ENCODE measurements around the gene PRKN.

The PRKN gene

GRCh38 chr6:161410736-161411135 lies 1316.8 kb downstream of the PRKN start (continued):
- no peak for TF ChIP-seq GLIS3 (CRISPR knock-in tag; IDR thresholded peaks at IDR 0.05)
- TF ChIP-seq OSR1 (CRISPR knock-in tag; IDR thresholded peaks at IDR 0.05) = no peak
- TF ChIP-seq CSDC2 (CRISPR knock-in tag; IDR thresholded peaks at IDR 0.05) = no peak
- TF ChIP-seq ZFP3 (CRISPR knock-in tag; IDR thresholded peaks at IDR 0.05) = no peak
- TF ChIP-seq ZNF70 (CRISPR knock-in tag; IDR thresholded peaks at IDR 0.05) = no peak
- TF ChIP-seq CREB5 (CRISPR knock-in tag; IDR thresholded peaks at IDR 0.05; ENCODE audit: low read depth) = no peak
- no peak for TF ChIP-seq ZFP30 (CRISPR knock-in tag; IDR thresholded peaks at IDR 0.05)

DNA sequence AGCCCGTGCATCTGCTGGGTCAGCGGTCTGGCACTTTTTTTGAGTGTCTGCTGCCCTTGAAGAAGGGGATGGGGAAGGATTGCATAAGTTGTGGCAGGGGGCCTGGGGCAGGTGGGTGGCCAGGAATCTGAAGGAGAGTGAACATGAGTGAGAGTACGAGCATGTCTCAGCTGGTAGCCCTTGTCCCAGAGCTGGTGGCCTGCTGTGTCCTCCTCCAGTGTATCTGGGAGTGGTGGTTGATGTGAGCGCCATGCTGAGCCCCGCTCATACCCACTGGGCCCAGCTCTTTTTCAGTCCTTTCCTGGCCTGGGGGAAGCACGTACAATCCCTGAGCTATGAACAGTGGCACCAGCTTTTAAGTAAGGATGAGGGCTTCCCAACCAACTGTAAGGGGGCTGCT lies 1317.5 kb downstream of the PRKN start:
- ATAC-seq = no peak
- TF ChIP-seq ESRRG (CRISPR knock-in tag; IDR thresholded peaks at IDR 0.05) = no peak
- TF ChIP-seq SNAI2 (CRISPR knock-in tag; IDR thresholded peaks at IDR 0.05) = no peak
- no peak for TF ChIP-seq ZFP30 (CRISPR knock-in tag; IDR thresholded peaks at IDR 0.05)
- no peak for TF ChIP-seq TSHZ2 (CRISPR knock-in tag; IDR thresholded peaks at IDR 0.05)
- no peak for TF ChIP-seq GLIS3 (CRISPR knock-in tag; IDR thresholded peaks at IDR 0.05)
- no peak for TF ChIP-seq PPARA (CRISPR knock-in tag; IDR thresholded peaks at IDR 0.05; ENCODE audit: borderline replicate concordance)
- TF ChIP-seq ZNF70 (CRISPR knock-in tag; IDR thresholded peaks at IDR 0.05) = no peak
- TF ChIP-seq CSDC2 (CRISPR knock-in tag; IDR thresholded peaks at IDR 0.05) = no peak
- TF ChIP-seq, protein P1, sequence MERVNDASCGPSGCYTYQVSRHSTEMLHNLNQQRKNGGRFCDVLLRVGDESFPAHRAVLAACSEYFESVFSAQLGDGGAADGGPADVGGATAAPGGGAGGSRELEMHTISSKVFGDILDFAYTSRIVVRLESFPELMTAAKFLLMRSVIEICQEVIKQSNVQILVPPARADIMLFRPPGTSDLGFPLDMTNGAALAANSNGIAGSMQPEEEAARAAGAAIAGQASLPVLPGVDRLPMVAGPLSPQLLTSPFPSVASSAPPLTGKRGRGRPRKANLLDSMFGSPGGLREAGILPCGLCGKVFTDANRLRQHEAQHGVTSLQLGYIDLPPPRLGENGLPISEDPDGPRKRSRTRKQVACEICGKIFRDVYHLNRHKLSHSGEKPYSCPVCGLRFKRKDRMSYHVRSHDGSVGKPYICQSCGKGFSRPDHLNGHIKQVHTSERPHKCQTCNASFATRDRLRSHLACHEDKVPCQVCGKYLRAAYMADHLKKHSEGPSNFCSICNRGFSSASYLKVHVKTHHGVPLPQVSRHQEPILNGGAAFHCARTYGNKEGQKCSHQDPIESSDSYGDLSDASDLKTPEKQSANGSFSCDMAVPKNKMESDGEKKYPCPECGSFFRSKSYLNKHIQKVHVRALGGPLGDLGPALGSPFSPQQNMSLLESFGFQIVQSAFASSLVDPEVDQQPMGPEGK (CRISPR knock-in tag; IDR thresholded peaks at IDR 0.05; ENCODE audit: borderline replicate concordance) = no peak
- TF ChIP-seq ZNF565 (CRISPR knock-in tag; conservative IDR thresholded peaks at IDR 0.05; ENCODE audit: low read depth) = no peak
- no peak for TF ChIP-seq RARB (CRISPR knock-in tag; IDR thresholded peaks at IDR 0.05)
- TF ChIP-seq TOX (CRISPR knock-in tag; IDR thresholded peaks at IDR 0.05; ENCODE audit: borderline replicate concordance) = no peak
- TF ChIP-seq POU6F1 (CRISPR knock-in tag; IDR thresholded peaks at IDR 0.05; ENCODE audit: borderline replicate concordance, low read depth) = no peak

DNA sequence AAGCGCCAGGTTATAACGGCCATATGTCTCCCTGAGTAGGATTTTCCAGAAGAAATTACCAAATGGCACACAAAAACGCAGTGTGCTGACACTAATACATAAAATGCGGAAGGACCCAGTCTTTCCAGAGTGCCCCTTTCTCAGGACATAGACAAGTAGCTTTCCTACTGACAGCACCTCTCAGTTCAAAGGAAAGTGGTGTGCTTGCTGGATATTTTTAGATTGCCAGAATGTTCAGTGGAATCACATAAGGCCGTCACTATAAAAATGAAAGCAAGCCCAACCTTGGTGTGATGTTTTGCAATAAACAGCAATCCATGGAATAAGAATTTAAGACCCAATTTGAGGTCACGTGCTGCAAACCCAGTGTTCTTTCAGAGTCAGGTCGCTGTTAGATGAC lies 1318.2 kb downstream of the PRKN start:
- TF ChIP-seq, protein P1 (CRISPR knock-in tag; IDR thresholded peaks at IDR 0.05; ENCODE audit: borderline replicate concordance) = no peak
- TF ChIP-seq ZFP3 (CRISPR knock-in tag; IDR thresholded peaks at IDR 0.05) (no peak), ISL1 (CRISPR knock-in tag; IDR thresholded peaks at IDR 0.05) (no peak), CSDC2 (CRISPR knock-in tag; IDR thresholded peaks at IDR 0.05) (no peak), RARB (CRISPR knock-in tag; IDR thresholded peaks at IDR 0.05) (no peak), CREB5 (CRISPR knock-in tag; IDR thresholded peaks at IDR 0.05; ENCODE audit: low read depth) (no peak), ZC3H10 (CRISPR knock-in tag; IDR thresholded peaks at IDR 0.05) (no peak)
- no peak for ATAC-seq

Data from SK-N-SH treated with all-trans-retinoic acid at 6 μM for 48 hours (cell line).